ENCODE data around the gene PTPN22.

- TF ChIP-seq CTCF (IDR thresholded peaks at IDR 0.05) (no peak), POLR2A (IDR thresholded peaks at IDR 0.05) (peak; percentile 95)
Measured at GRCh38 chr1:113811888-113812660, 59.4 kb downstream of the PTPN22 start, which contains the start of gene RSBN1.
